Measurements from ENCODE around the gene RAB28. TPM values are rescaled to one million over a fixed set of nuclear protein-coding genes. Genes with fewer than 3 reads are reported as not detected.

Gene RAB28
- total RNA-seq, 1 donor from 2014 or later: 19.5 TPM

GRCh38 chr4:13327991-13328390 is 156.1 kb downstream of the RAB28 start:
- Mint-ChIP-seq H3K4me1 (no peaks in the 10 kb centered on the region), H3K4me3 (no peak overlapping the region), H3K27ac (no peak overlapping the region), H3K36me3 (ENCODE audit: low read depth) (no peaks in the 10 kb centered on the region), H3K9me3 (no peaks in the 10 kb centered on the region), H3K27me3 (no peaks in the 10 kb centered on the region)
- no peak for DNase-seq
- intact Hi-C loops (cut with micrococcal nuclease): loop anchor here (10.0 kb wide), 1 partner anchor 63 kb away; no protein-coding TSS in a partner anchor

GRCh38 chr4:13325744-13326143 is 158.4 kb downstream of the RAB28 start:
- DNase-seq: no peak
- intact Hi-C loops (cut with micrococcal nuclease): loop anchor here (10.0 kb wide), 1 partner anchor 61 kb away; no protein-coding TSS in a partner anchor
- H3K9me3 Mint-ChIP-seq: no peaks in the 10 kb centered on the region
- H3K27ac Mint-ChIP-seq: no peak overlapping the region
- H3K4me1 Mint-ChIP-seq: no peaks in the 10 kb centered on the region
- no peak overlapping the region for H3K4me3 Mint-ChIP-seq
- no peaks in the 10 kb centered on the region for H3K27me3 Mint-ChIP-seq
- no peaks in the 10 kb centered on the region for H3K36me3 Mint-ChIP-seq (ENCODE audit: low read depth)

GRCh38 chr4:13323921-13324320 is 160.2 kb downstream of the RAB28 start:
- Mint-ChIP-seq H3K27ac (no peak overlapping the region), H3K36me3 (ENCODE audit: low read depth) (no peaks in the 10 kb centered on the region), H3K4me1 (no peaks in the 10 kb centered on the region), H3K27me3 (no peaks in the 10 kb centered on the region), H3K9me3 (no peaks in the 10 kb centered on the region), H3K4me3 (no peak overlapping the region)
- no peak for DNase-seq
- intact Hi-C loops (cut with micrococcal nuclease): loop anchor here (10.0 kb wide), 1 partner anchor 59 kb away; no protein-coding TSS in a partner anchor

GRCh38 chr4:13322681-13323101 is 161.4 kb downstream of the RAB28 start:
- intact Hi-C loops (cut with micrococcal nuclease): loop anchor here (10.0 kb wide), 1 partner anchor 58 kb away; no protein-coding TSS in a partner anchor
- no peaks in the 10 kb centered on the region for H3K36me3 Mint-ChIP-seq (ENCODE audit: low read depth)
- no peaks in the 10 kb centered on the region for H3K4me1 Mint-ChIP-seq
- no peaks in the 10 kb centered on the region for H3K27me3 Mint-ChIP-seq
- H3K4me3 Mint-ChIP-seq: no peak overlapping the region
- no peak overlapping the region for H3K27ac Mint-ChIP-seq
- DNase-seq: no peak
- H3K9me3 Mint-ChIP-seq: no peaks in the 10 kb centered on the region

Other genes starting within 250 kb of the RAB28 start
- not detected in 2 replicates for gene NKX3-2, start 60.2 kb upstream of the RAB28 start, total RNA-seq
- 38.3 and 41.0 TPM in 2 replicates for gene BOD1L1, start 143.4 kb upstream of the RAB28 start, total RNA-seq

Data from activated CD4-positive, alpha-beta T cell treated with anti-CD3 and anti-CD28 coated beads, Interleukin-2, amount 10 ng/mL, durations not matched to agents 24 days and 14 days (primary cell).